ENCODE data around the gene CEACAM21.

Gene CEACAM21

GRCh38 chr19:41627966-41628675 lies 52.2 kb downstream of the CEACAM21 start:
- no peak for TF ChIP-seq CTCF (IDR thresholded peaks at IDR 0.05; ENCODE audit: insufficient read depth, low read depth, low read length, missing control alignments)

More at GRCh38 chr19:41627966-41628675, 52.2 kb downstream of the CEACAM21 start:
- no peak for DNase-seq (ENCODE audit: low read depth)
- no peak overlapping the region for H3K4me3 ChIP-seq (ENCODE audit: low read depth, low read length)

All from GM12865 (cell line).